HFF-Myc (cell line): ENCODE measurements around the gene LTBP1.

Source experiments
- DNase-seq: peaks from one replicate; pipeline ENCODE4 v3.0.0-alpha.2; 2011; ENCODE audit warnings: low read depth; ENCODE audit errors: extremely low read depth
- H3K4me3 ChIP-seq: replicated peaks from 2 replicates; pipeline ENCODE4 v1.5.1; 2011; ENCODE audit warnings: low read depth, mild to moderate bottlenecking, control low read depth, low read length
- TF ChIP-seq, protein P1 (sequence below): IDR thresholded peaks from 2 replicates; pipeline ENCODE4 v1.5.1; 2012; ENCODE audit warnings: mild to moderate bottlenecking, low read depth, low read length, control low read depth; ENCODE audit errors: missing control alignments

Gene LTBP1

DNA sequence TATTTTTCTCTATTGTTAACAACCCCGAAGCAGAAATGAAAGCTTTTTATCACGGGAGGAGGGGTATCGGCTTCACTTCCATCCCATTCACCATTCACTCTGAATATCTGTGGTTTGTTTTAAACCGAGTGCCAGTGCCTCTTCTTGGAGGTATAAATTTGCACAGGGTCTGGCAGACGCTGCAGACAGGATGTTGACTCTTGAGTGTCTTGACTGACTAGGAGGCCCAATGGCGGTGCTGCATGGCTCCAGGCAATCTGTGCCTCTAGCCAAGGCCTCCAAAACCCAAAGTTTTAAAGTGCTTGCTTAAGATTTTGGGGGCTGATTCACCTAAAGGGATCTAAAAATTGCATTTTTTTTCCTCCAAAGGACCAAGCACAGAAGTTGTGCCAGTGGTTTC lies 183.8 kb downstream of the LTBP1 start:
- DNase-seq: no peak
- TF ChIP-seq, protein P1, sequence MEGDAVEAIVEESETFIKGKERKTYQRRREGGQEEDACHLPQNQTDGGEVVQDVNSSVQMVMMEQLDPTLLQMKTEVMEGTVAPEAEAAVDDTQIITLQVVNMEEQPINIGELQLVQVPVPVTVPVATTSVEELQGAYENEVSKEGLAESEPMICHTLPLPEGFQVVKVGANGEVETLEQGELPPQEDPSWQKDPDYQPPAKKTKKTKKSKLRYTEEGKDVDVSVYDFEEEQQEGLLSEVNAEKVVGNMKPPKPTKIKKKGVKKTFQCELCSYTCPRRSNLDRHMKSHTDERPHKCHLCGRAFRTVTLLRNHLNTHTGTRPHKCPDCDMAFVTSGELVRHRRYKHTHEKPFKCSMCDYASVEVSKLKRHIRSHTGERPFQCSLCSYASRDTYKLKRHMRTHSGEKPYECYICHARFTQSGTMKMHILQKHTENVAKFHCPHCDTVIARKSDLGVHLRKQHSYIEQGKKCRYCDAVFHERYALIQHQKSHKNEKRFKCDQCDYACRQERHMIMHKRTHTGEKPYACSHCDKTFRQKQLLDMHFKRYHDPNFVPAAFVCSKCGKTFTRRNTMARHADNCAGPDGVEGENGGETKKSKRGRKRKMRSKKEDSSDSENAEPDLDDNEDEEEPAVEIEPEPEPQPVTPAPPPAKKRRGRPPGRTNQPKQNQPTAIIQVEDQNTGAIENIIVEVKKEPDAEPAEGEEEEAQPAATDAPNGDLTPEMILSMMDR: no peak
- H3K4me3 ChIP-seq: no peak overlapping the region

DNA sequence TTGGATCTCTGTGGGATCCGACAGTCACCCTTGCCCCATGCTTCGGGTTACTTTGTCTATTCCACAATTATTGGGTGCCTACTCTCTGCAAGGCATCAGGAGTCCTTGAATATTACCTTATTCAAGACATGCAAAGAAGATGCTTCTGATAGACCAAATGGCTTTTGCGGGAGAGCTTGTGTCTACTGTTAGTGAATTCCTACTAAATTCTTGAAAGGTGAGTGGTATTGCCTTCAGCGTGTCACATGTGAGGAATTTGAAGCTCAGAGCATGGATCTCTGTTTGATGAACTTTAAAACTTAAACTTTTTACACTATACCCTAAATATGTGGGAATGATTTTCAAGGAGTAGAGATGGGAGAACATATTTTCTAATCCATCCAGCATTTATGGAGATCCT lies 184.4 kb downstream of the LTBP1 start:
- TF ChIP-seq, protein P1: no peak
- DNase-seq: no peak
- H3K4me3 ChIP-seq: no peak overlapping the region

DNA sequence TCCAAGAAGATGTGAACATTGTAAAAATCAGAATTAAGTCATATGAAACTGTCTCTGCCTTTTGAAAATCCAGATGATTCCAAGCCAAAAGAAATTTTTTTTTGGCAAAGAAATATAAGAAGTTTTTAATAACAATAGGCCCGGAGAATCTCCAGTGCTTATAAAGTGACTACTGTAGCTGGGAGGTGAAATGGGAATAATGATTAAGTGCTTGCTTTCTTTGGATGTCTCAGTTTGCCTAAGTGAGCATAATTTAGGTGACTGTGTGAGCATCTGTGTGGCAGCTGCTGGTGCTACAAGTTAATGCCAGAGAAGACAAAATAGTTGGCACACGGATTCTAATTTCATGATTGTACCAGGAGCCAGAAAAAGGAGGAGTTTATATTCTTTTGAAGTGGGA lies 185.0 kb downstream of the LTBP1 start:
- no peak for DNase-seq
- TF ChIP-seq, protein P1: no peak
- H3K4me3 ChIP-seq: no peak overlapping the region

DNA sequence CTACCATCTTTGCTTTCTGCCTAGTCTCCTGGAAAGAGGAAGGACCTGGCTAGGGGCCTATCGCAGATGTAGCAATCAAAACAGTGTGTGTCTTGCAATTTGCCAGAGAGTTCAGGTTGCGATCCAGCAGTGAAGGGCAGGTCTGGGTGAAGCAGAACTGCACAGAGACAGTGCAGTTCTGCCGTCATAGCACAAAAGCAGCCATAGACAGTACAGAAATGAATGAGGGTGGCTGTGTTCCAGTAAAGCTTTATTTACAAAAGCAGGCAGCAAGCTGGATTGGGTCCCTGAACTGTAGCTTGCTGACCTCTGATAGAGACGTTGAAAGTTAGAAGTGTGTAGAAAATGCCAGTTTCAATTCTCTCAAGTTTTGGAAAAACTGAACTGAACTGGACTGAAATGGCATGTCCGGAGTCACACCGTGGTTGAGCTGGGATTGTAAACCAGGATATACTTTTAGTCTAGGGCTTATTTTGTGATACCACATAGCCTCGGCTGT lies 186.8 kb downstream of the LTBP1 start:
- no peak overlapping the region; the same call in 1 of the 2 replicates for H3K4me3 ChIP-seq
- DNase-seq: no peak

DNA sequence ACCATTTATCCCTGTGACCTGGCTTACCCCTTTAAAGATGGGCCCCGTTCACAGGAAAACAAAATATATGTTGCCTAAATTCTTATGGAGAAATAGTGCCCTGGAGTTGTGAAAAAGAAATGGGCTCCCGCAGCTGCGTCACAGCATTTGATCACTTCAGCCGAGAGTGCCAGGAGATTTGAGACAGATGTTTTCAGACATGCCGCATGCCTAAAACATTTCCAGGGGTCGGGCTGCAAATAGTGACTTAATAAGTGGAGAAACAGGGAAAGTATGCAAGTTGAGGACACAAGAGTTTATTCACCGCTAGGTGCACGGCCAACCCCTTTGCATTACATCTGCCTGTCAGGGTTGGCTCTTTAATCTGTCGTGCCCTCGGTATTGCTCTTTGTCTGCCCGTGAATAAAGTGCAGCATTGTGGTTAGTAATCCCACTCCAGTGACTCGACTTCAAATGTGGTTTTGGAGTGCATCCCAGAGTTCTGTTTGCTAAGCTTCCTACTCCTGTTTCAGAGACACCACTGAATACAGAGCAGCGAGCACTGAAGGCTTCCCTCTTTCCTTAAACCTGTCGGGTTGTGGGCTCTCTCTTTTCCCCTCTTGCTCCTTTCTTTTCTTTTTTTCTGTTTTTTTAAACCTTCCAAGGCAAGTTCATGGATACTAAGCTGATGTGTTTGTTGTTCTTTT lies 187.5 kb downstream of the LTBP1 start:
- TF ChIP-seq, protein P1: peak; percentile 30
- DNase-seq: peak; percentile 99
- peak overlapping the region; percentile 57 for H3K4me3 ChIP-seq

More for the DNA sequence above, 186.8 kb downstream of the LTBP1 start:
- TF ChIP-seq, protein P1: no peak

DNA sequence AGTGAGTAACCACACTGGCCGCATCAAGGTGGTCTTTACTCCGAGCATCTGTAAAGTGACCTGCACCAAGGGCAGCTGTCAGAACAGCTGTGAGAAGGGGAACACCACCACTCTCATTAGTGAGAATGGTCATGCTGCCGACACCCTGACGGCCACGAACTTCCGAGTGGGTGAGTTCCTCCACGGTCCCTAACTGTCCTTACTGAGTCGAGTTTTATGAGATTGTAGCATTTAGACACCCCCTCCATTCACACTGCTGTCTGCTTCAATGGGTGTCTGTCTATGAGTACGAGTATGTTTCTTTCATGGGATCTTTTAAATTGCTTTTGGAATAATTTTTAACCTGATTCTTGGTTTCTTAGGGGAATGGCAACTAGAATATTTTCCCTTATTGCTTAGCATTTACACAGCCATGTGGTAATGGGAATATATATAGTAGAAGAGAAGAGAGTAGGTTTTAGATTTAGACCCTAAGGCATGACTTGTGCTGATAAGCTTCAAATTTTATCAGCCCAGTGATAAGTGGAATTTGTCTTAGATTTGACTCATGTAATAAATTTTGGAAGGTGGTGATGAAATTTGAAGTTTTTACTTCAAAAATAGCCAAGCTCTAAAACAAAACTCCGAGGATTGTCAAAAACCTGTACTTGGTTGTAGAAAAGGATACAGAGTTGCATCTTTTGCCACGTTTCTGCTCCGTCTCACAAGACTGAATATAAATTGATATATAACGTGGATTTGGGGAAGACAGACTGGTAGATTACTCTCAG lies 188.2 kb downstream of the LTBP1 start:
- H3K4me3 ChIP-seq: peak overlapping the region; percentile 57
- TF ChIP-seq, protein P1: no peak
- no peak for DNase-seq
